ENCODE data around the gene SORCS2.

GRCh38 chr4:7358100-7358735 lies 165.9 kb downstream of the SORCS2 start:
- TF ChIP-seq POLR2AphosphoS5 (IDR thresholded peaks at IDR 0.05), result no peak
- TF ChIP-seq, protein P1, sequence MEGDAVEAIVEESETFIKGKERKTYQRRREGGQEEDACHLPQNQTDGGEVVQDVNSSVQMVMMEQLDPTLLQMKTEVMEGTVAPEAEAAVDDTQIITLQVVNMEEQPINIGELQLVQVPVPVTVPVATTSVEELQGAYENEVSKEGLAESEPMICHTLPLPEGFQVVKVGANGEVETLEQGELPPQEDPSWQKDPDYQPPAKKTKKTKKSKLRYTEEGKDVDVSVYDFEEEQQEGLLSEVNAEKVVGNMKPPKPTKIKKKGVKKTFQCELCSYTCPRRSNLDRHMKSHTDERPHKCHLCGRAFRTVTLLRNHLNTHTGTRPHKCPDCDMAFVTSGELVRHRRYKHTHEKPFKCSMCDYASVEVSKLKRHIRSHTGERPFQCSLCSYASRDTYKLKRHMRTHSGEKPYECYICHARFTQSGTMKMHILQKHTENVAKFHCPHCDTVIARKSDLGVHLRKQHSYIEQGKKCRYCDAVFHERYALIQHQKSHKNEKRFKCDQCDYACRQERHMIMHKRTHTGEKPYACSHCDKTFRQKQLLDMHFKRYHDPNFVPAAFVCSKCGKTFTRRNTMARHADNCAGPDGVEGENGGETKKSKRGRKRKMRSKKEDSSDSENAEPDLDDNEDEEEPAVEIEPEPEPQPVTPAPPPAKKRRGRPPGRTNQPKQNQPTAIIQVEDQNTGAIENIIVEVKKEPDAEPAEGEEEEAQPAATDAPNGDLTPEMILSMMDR (IDR thresholded peaks at IDR 0.05; ENCODE audit: poor library complexity, severe bottlenecking), result no peak

All from neural cell (in vitro differentiated cells).